ENCODE measurements around the gene RHOBTB1. TPM values are rescaled to one million over a fixed set of nuclear protein-coding genes. Genes with fewer than 3 reads are reported as not detected.
"Not testable (repeated sequence)": the region's sequence is repeated elsewhere in the genome, so short reads cannot be mapped to it uniquely, and the experiment has no call there.

The RHOBTB1 gene
- total RNA-seq, 4 donors from 2014 or later = 22.2 to 47.7 (median 33.5) TPM

DNA sequence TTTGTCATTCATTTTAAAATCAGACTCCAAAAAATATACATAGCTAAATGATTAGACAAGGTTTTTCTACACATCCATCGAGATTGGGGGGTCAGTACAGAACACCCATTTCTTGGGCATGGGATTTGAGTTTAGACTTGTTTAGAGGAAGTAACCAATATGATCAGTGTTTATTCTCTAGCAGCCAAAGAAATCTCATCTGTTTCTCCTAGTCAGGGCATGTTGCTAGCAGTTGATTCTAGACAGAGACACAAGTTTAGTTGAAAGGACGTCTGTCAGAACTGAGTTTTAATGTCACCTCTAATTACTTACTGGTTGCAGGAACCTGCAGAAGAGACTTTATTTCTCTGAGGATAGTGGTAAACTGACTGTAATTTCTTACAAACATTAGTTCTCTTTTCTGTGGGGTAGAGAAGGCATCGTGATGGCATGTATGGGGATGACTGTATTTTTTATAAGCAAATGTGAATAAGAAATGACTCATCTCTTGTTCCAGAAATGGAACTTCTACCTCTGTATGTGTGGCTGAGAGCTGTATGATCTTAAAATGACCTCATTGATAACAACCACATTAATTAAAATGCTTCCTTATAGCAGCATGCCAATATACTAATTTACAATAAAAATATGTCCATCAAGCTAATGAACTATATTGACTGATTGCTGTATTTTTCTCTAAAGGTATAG, 30.6 kb upstream of the RHOBTB1 start:
- Histone ChIP-seq H3K27ac (no peak overlapping the region), H3K9me3 (no peaks in the 10 kb centered on the region), H3K4me3 (no peak overlapping the region), H3K4me1 (no peaks in the 10 kb centered on the region), H3K27me3 (no peaks in the 10 kb centered on the region), H3K36me3 (no peaks in the 10 kb centered on the region)
- in situ Hi-C loops (cut with MboI; ENCODE audit: low sequenced_read_pairs in 4 of 4) (loop anchor here in 2 of 4 donors (25.0 kb wide), 1 partner anchor 313 kb away; no protein-coding TSS in a partner anchor), intact Hi-C loops (cut with DNase I; ENCODE audit: low total_unique reads) (no loop called here)
- TF ChIP-seq POLR2A (IDR thresholded peaks at IDR 0.05) = no peak
- TF ChIP-seq, protein P1, sequence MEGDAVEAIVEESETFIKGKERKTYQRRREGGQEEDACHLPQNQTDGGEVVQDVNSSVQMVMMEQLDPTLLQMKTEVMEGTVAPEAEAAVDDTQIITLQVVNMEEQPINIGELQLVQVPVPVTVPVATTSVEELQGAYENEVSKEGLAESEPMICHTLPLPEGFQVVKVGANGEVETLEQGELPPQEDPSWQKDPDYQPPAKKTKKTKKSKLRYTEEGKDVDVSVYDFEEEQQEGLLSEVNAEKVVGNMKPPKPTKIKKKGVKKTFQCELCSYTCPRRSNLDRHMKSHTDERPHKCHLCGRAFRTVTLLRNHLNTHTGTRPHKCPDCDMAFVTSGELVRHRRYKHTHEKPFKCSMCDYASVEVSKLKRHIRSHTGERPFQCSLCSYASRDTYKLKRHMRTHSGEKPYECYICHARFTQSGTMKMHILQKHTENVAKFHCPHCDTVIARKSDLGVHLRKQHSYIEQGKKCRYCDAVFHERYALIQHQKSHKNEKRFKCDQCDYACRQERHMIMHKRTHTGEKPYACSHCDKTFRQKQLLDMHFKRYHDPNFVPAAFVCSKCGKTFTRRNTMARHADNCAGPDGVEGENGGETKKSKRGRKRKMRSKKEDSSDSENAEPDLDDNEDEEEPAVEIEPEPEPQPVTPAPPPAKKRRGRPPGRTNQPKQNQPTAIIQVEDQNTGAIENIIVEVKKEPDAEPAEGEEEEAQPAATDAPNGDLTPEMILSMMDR (IDR thresholded peaks at IDR 0.05 in 4 of 5, conservative IDR thresholded peaks at IDR 0.05 in 1 of 5) = no peak
- DNase-seq (no peak), ATAC-seq (no peak)

DNA sequence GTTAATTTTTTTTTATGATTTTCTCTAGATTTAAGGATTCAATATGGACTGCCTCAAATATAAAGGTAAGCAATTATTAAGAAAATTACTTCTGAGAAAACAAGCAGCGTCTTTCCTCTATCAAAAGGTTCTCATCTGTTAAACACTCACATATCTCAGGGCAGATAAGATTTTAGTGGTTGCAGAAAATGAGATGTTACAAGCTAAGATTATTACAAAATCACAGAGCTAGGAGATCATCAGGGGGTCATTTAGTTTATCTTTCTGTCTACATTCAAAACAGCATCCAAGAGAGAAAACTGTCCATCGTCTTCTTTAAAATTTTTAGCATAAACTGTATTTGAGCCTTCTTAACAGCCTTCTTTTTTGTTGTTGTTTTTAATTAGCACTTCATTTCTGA, 29.1 kb upstream of the RHOBTB1 start:
- no peaks in the 10 kb centered on the region for H3K27me3 ChIP-seq
- no peaks in the 10 kb centered on the region for H3K36me3 ChIP-seq
- ATAC-seq = no peak
- intact Hi-C loops (cut with DNase I; ENCODE audit: low total_unique reads) (no loop called here), in situ Hi-C loops (cut with MboI; ENCODE audit: low sequenced_read_pairs in 4 of 4) (loop anchor here in 1 of 4 donors (25.0 kb wide), 1 partner anchor 314 kb away; no protein-coding TSS in a partner anchor)
- H3K27ac ChIP-seq = no peak overlapping the region
- DNase-seq = no peak
- TF ChIP-seq, protein P1 (IDR thresholded peaks at IDR 0.05 in 4 of 5, conservative IDR thresholded peaks at IDR 0.05 in 1 of 5) = no peak
- TF ChIP-seq POLR2A (IDR thresholded peaks at IDR 0.05) = no peak
- H3K9me3 ChIP-seq = no peaks in the 10 kb centered on the region
- H3K4me1 ChIP-seq = no peaks in the 10 kb centered on the region
- H3K4me3 ChIP-seq = no peak overlapping the region

DNA sequence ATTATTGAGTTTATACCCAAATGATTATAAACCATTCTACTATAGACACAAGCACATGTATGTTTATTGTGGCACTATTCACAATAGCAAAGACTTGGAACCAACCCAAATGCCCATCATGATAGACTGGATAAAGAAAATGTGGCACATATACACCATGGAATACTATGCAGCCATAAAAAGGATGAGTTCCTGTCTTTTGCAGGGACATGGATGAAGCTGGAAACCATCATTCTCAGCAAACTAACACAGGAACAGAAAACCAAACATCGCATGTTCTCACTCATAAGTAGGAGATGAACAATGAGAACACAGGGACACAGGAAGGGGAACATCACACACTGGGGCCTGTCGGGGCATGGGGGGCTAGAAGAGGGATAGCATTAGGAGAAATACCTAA, 28.2 kb upstream of the RHOBTB1 start:
- ATAC-seq; H3K9me3 ChIP-seq; DNase-seq; H3K4me3 ChIP-seq; H3K27me3 ChIP-seq; H3K36me3 ChIP-seq; H3K27ac ChIP-seq; H3K4me1 ChIP-seq; intact Hi-C loops (cut with DNase I; ENCODE audit: low total_unique reads): not testable (repeated sequence)
- in situ Hi-C loops (cut with MboI; ENCODE audit: low sequenced_read_pairs in 4 of 4) = loop anchor here in 1 of 4 donors (25.0 kb wide), 1 partner anchor 315 kb away; no protein-coding TSS in a partner anchor

DNA sequence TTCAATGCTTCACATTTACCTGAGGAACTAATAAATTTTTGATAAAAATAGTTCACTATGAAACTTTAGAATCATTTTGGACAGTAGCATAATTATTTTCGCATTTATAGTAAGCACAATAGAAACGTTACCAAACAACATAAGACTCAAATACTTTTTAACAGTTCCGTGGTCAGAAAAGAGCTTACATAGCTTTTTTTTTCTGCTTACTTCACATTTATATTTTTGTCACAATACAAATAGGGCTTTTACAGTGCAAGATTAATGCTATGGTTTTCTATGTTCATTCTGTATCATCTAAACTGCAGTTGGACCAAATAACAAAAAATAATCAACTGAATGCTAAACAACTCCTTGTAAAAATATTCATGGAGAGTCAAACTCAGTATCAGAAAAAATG, 26.5 kb upstream of the RHOBTB1 start:
- intact Hi-C loops (cut with DNase I; ENCODE audit: low total_unique reads) = no loop called here
- TF ChIP-seq, protein P1 (IDR thresholded peaks at IDR 0.05 in 4 of 5, conservative IDR thresholded peaks at IDR 0.05 in 1 of 5) = no peak
- TF ChIP-seq POLR2A (IDR thresholded peaks at IDR 0.05) = no peak
- no peaks in the 10 kb centered on the region for H3K9me3 ChIP-seq
- H3K27ac ChIP-seq = no peak overlapping the region
- ATAC-seq = no peak
- H3K4me3 ChIP-seq = no peak overlapping the region
- H3K27me3 ChIP-seq = no peaks in the 10 kb centered on the region
- DNase-seq = no peak
- in situ Hi-C loops (cut with MboI; ENCODE audit: low sequenced_read_pairs in 4 of 4) = loop anchor here in 1 of 4 donors (25.0 kb wide), 1 partner anchor 317 kb away; no protein-coding TSS in a partner anchor
- no peaks in the 10 kb centered on the region for H3K4me1 ChIP-seq
- H3K36me3 ChIP-seq = no peaks in the 10 kb centered on the region

DNA sequence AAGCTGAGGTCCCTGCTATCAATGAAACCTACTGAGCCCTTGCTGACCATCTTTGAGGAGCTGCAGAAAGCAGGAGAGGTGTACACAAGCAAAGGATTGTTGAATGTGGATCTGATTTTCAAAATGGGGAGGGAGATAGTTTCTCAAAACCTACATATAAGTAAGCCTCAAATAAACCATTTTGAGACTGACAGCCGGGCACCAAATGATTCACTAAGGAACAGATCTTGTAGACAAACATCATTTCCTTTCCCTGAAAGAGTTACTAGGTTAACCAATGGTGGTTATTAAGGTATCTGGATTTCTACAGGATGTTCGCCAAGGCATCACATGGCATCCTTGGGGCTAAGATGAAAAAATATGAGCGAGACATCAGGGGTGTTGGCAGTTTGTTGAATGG, 24.5 kb upstream of the RHOBTB1 start:
- DNase-seq (no peak), ATAC-seq (no peak)
- H3K27me3 ChIP-seq = no peaks in the 10 kb centered on the region
- H3K36me3 ChIP-seq = no peaks in the 10 kb centered on the region
- in situ Hi-C loops (cut with MboI; ENCODE audit: low sequenced_read_pairs in 4 of 4) (loop anchor here in 2 of 4 donors (10.0 to 25.0 kb wide), 2 partner anchors 316 to 319 kb away; no protein-coding TSS in a partner anchor), intact Hi-C loops (cut with DNase I; ENCODE audit: low total_unique reads) (loop anchor here (5.0 kb wide), 1 partner anchor 314 kb away; no protein-coding TSS in a partner anchor)
- H3K9me3 ChIP-seq = no peaks in the 10 kb centered on the region
- peaks cover 6 to 14% of the 10 kb centered on the region in 2 donors for H3K4me1 ChIP-seq
- no peak for TF ChIP-seq POLR2A (IDR thresholded peaks at IDR 0.05)
- TF ChIP-seq, protein P1 (IDR thresholded peaks at IDR 0.05 in 4 of 5, conservative IDR thresholded peaks at IDR 0.05 in 1 of 5) = no peak
- no peak overlapping the region for H3K4me3 ChIP-seq
- no peak overlapping the region for H3K27ac ChIP-seq
